Fibroblast of the aortic adventitia (primary cell): ENCODE data around the gene CLASP1. TPM values are rescaled to one million over a fixed set of nuclear protein-coding genes. Genes with fewer than 3 reads are reported as not detected.
A peak's percentile ranks its signal among the peaks of the same experiment; 100 is the strongest.

Source experiments
- DNase-seq: peaks from one replicate; pipeline ENCODE4 v3.0.0-alpha.2; 2010; ENCODE audit warnings: low read depth
- H3K4me3 ChIP-seq: 2 replicates; pipeline ENCODE4 v1.5.1; 2011; ENCODE audit warnings: low read depth, mild to moderate bottlenecking, control low read depth, low read length, moderate library complexity
- total RNA-seq: library from RNA; depleted of rRNA; stranded (reverse); fragments of >200 nt; gene quantifications from 2 replicates; pipeline ENCODE4 v1.2.3, GENCODE V29; 2012; ENCODE audit warnings: low replicate concordance
- TF ChIP-seq, protein P1 (sequence below): IDR thresholded peaks from 2 replicates; pipeline ENCODE4 v1.5.1; 2011; ENCODE audit warnings: mild to moderate bottlenecking, low read length, control low read depth, inconsistent platforms; ENCODE audit not compliant: insufficient read depth

CLASP1 gene
- total RNA-seq, 1 donor: 45.6 TPM

DNA sequence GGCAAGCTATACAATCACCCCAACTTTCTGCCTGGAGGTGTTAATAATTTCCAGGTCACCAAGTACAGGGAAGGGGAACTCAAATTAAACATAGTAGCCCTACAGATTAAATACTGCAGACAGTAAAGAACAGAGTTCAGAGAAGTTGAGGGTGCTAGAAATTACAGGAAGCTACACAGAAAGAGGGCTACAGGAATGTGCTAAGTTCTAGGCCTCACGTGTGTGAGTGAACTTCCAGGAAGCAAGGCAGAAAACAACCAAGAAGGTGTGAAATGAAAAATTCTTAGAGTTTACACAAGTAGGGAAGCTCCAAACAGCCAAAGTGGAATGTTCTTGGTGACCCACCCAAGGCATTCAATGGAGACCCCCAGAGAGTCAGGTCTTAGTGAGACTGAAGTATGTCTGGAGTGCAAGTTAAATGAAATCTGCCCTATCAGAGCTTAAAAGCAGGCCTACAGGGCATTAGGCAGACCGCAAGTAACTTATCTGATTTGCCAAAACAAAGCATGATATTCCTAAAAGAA lies 176.7 kb downstream of the CLASP1 start:
- H3K4me3 ChIP-seq: no peak overlapping the region
- TF ChIP-seq, protein P1, sequence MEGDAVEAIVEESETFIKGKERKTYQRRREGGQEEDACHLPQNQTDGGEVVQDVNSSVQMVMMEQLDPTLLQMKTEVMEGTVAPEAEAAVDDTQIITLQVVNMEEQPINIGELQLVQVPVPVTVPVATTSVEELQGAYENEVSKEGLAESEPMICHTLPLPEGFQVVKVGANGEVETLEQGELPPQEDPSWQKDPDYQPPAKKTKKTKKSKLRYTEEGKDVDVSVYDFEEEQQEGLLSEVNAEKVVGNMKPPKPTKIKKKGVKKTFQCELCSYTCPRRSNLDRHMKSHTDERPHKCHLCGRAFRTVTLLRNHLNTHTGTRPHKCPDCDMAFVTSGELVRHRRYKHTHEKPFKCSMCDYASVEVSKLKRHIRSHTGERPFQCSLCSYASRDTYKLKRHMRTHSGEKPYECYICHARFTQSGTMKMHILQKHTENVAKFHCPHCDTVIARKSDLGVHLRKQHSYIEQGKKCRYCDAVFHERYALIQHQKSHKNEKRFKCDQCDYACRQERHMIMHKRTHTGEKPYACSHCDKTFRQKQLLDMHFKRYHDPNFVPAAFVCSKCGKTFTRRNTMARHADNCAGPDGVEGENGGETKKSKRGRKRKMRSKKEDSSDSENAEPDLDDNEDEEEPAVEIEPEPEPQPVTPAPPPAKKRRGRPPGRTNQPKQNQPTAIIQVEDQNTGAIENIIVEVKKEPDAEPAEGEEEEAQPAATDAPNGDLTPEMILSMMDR: no peak
- DNase-seq: peak; percentile 24

DNA sequence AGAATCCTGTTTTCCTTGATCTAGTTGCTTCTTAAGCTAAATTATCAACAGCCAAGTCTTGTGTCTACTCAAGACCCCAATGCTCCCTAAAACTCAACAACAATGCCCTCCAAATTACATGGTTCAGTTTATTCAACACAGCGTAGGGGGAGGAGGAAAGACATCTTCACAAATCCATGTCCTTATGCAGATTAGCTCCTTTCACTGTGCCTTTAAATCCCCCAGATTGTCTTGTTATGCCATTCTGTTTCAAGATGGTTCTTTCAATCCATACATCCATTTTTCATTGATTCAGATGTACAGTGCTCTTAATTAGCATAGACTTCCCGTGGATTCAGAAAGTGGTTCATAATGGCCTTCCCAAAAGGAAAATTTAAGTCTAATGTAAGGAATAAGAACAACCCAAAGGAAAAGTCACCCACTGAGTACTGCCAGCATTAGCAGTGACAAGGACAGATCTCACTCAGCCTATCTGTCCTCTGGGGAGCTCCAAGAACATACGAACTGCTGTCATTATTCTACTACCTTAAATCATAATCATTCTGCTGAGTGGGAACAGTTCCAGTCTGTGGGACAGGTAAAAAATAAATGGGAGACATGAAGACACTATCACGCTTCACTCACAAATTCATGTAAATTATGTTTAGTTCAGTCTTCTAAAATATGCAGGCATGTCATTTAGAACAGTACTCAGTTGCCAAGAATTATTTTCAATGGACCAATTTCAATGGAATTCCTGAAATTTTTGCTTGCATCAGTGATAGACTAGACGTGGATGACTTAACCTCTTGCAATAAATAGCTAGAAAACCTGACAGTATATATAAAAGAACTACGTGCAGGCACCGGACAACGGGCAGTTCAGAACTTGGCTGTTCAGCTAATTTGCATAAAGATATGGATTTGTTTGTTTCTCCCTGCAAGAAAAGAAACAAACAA lies 177.5 kb downstream of the CLASP1 start:
- TF ChIP-seq, protein P1: no peak
- peak; percentile 91 for DNase-seq
- H3K4me3 ChIP-seq: no peak overlapping the region

DNA sequence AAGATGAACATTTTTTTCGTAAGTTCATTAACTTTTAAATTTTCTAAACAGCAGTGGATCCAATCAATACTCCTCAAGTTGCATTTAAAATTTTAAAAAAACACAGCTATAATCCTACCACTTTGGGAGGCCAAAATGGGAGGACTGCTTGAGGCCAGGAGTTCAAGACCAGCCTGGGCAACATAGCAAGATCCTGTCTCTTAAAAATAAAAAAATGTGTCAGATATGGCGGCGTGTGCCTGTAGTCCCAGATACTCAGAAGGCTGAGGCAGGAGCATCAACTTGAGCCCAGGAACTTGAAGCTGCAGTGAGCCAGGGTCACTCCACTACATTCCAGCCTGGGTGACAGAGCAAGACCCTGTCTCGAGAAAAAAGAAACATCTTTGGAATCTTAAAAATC lies 178.3 kb downstream of the CLASP1 start:
- no peak overlapping the region for H3K4me3 ChIP-seq
- TF ChIP-seq, protein P1: no peak
- no peak for DNase-seq

DNA sequence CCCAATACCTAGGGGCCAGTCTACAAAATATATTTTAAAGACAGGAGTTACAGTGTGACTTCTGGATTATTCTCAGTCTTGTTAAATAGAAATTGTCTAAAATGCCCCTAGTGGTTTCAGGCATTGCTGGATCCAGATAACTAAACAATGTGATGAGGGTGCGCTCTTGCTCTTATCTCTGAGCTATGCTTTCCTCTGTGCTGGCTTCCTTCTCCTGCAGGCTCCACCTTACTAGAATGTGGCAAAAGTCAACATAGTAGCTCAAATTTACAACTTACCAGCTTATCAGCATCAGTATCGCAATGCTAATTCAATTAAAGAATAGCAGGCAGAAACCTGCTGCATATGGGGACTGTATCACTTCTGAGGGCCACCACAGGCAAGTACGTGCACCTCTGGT lies 179.9 kb downstream of the CLASP1 start:
- TF ChIP-seq, protein P1: no peak
- no peak for DNase-seq
- no peak overlapping the region for H3K4me3 ChIP-seq

DNA sequence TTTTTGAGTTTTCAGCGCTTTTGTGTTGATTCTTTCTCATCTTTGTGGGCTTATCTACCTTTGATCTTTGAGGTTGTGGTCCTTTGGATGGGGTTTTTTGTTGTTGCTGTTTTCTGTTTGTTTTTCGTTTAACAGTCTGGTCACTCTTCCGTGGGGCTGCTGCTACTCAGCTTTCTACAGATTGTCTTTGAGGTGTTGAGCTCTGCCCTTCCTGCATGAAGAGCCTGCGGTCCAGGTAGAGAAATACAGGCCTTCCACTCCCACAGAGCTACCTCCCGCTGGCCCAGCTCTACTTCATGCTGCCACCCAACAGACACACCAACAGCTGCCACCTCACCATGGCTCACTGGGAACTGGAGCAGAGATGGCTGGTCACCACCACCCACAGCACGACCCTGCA lies 180.3 kb downstream of the CLASP1 start:
- TF ChIP-seq, protein P1: no peak
- no peak for DNase-seq

DNA sequence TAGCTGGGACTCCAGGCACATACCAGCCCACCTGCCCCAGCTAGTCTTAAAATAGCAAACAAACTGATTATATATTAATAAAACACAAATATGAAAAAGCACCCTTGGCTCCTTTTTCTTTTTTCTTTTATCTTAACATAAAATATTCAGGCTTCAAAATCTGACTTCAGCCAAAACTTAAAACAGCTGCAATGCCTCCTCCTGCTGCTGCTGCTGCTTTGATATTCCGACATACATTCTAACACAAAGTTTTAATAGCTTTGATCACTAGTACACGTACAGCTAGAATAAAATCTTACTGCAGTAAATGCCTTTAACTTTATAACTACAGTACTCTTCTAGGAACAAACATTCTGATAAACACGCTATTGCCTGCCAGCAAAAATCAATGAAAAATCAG lies 190.0 kb downstream of the CLASP1 start:
- TF ChIP-seq, protein P1: no peak
- DNase-seq: no peak
- no peak overlapping the region for H3K4me3 ChIP-seq

More for the DNA sequence above, 180.3 kb downstream of the CLASP1 start:
- no peak overlapping the region for H3K4me3 ChIP-seq
